H1 (cell line): ENCODE results near the gene CDADC1. TPM values are rescaled to one million over a fixed set of nuclear protein-coding genes. Genes with fewer than 3 reads are reported as not detected.

Experiments used
- CTCF ChIA-PET: fragments of 300-600 bp; sonication (Branson Sonifier 250); formaldehyde crosslinking; loops from one replicate; lab custom pipeline; 2021; ENCODE audit not compliant: partially characterized antibody; lab: Charles Lee
- POLR2A ChIA-PET: fragments of 300-600 bp; sonication (Branson Sonifier 250); formaldehyde crosslinking; loops from one replicate; lab custom pipeline; 2021; ENCODE audit warnings: inconsistent platforms; ENCODE audit not compliant: partially characterized antibody; lab: Charles Lee
- DNase-seq, 2 experiments: peaks; one replicate each; pipeline versions ENCODE4 v3.0.0 to v3.0.0-alpha.2; 2010 to 2022; ENCODE audit warnings: low spot score in 2 of 2, low read depth in 1 of 2, mixed read lengths in 1 of 2
- FAIRE-seq: peaks from 2 replicates; lab custom pipeline; 2011; peaks lifted over from hg19 to GRCh38; lab: Jason Lieb, UNC
- H2AFZ ChIP-seq: 2 replicates; pipeline ENCODE4 v1.8.1; 2012; ENCODE audit warnings: low read length, inconsistent platforms
- H2AK5ac ChIP-seq: 2 replicates; pipeline ENCODE4 v1.6.1; 2013; ENCODE audit warnings: low read depth, low read length
- H2BK120ac ChIP-seq: replicated peaks from 2 replicates; pipeline ENCODE3; 2013; ENCODE audit warnings: low read depth, low read length, inconsistent platforms
- H2BK12ac ChIP-seq: 2 replicates; pipeline ENCODE4 v1.6.1; 2013; ENCODE audit warnings: low read depth, low read length
- H2BK15ac ChIP-seq: 2 replicates; pipeline ENCODE4 v1.6.1; 2013; ENCODE audit warnings: low read length
- H2BK20ac ChIP-seq: 2 replicates; pipeline ENCODE4 v1.6.1; 2013; ENCODE audit warnings: low read length
- H2BK5ac ChIP-seq: 2 replicates; pipeline ENCODE4 v1.6.1; 2013; ENCODE audit warnings: low read depth, low read length
- H3K14ac ChIP-seq: 2 replicates; pipeline ENCODE4 v1.6.1; 2013; ENCODE audit warnings: inconsistent platforms; ENCODE audit not compliant: insufficient read length
- H3K18ac ChIP-seq: 2 replicates; pipeline ENCODE4 v1.6.1; 2013; ENCODE audit warnings: low read length; ENCODE audit errors: extremely low read depth
- H3K23ac ChIP-seq: 2 replicates; pipeline ENCODE4 v1.6.1; 2013; ENCODE audit warnings: inconsistent platforms; ENCODE audit not compliant: insufficient read length
- H3K23me2 ChIP-seq: 2 replicates; pipeline ENCODE4 v1.6.1; 2013; ENCODE audit warnings: low read depth, low read length
- H3K27ac ChIP-seq: 2 replicates; pipeline ENCODE4 v1.6.1; 2011; ENCODE audit warnings: low read depth, low read length, inconsistent platforms
- H3K27me3 ChIP-seq, 4 experiments: replicated peaks in 1 of 4; 1 replicate in 1 of 4; 2 replicates in 3 of 4; pipeline versions ENCODE4 v1.6.1 to v1.8.1; 2011 to 2013; ENCODE audit warnings: low read length in 3 of 4, mild to moderate bottlenecking in 3 of 4, inconsistent platforms in 2 of 4, mixed read lengths in 2 of 4, moderate library complexity in 1 of 4; ENCODE audit not compliant: control insufficient read depth in 3 of 4, insufficient read depth in 3 of 4; ENCODE audit errors: extremely low read depth in 1 of 4
- H3K36me3 ChIP-seq, 4 experiments: 2 replicates each; pipeline versions ENCODE4 v1.6.1 to v1.8.1; 2011 to 2013; ENCODE audit warnings: mild to moderate bottlenecking in 4 of 4, low read length in 3 of 4, moderate library complexity in 2 of 4, control low read depth in 1 of 4, inconsistent platforms in 1 of 4; ENCODE audit not compliant: insufficient read depth in 4 of 4, control insufficient read depth in 2 of 4
- H3K4ac ChIP-seq: replicated peaks from 2 replicates; pipeline ENCODE3; 2013; ENCODE audit warnings: low read length, low read depth, mixed read lengths, inconsistent platforms; ENCODE audit not compliant: insufficient read length
- H3K4me1 ChIP-seq, 4 experiments: replicated peaks in 1 of 4; 1 replicate in 1 of 4; 2 replicates in 3 of 4; pipeline versions ENCODE4 v1.6.1 to v1.8.1; 2011 to 2013; ENCODE audit warnings: low read length in 3 of 4, inconsistent platforms in 2 of 4, mixed read lengths in 1 of 4; ENCODE audit not compliant: insufficient read depth in 4 of 4, control insufficient read depth in 3 of 4
- H3K4me2 ChIP-seq, 2 experiments: 2 replicates each; pipeline versions ENCODE4 v1.6.1 to v1.8.1; 2011 to 2013; ENCODE audit warnings: low read depth in 2 of 2, low read length in 2 of 2, control low read depth in 1 of 2, inconsistent platforms in 1 of 2, mild to moderate bottlenecking in 1 of 2; ENCODE audit not compliant: insufficient read depth in 1 of 2
- H3K4me3 ChIP-seq, 4 experiments: fragments of 200-600, 300-600 bp in 1 of 4; sonication (generic), shearing (Covaris generic), sonication (Bioruptor Twin) in 1 of 4; 2 replicates each; pipeline versions ENCODE4 v1.5.1 to v1.8.1; 2011 to 2016; ENCODE audit warnings: low read length in 4 of 4, low read depth in 3 of 4, control low read depth in 2 of 4, inconsistent platforms in 2 of 4, mild to moderate bottlenecking in 2 of 4, mixed read lengths in 1 of 4, moderate library complexity in 1 of 4; ENCODE audit not compliant: insufficient read depth in 2 of 4; ENCODE audit errors: extremely low read depth in 1 of 4
- H3K56ac ChIP-seq: replicated peaks from 2 replicates; pipeline ENCODE3; 2013; ENCODE audit warnings: low read depth, mild to moderate bottlenecking, mixed read lengths, low read length, inconsistent platforms; ENCODE audit not compliant: insufficient read length
- H3K79me1 ChIP-seq: 2 replicates; pipeline ENCODE4 v1.6.1; 2013; ENCODE audit warnings: low read depth, low read length, control low read depth
- H3K79me2 ChIP-seq, 2 experiments: 2 replicates each; pipeline versions ENCODE4 v1.6.1 to v1.8.1; 2012 to 2013; ENCODE audit warnings: low read length in 2 of 2, mild to moderate bottlenecking in 2 of 2, inconsistent platforms in 1 of 2; ENCODE audit not compliant: insufficient read depth in 2 of 2, control insufficient read depth in 1 of 2
- H3K9ac ChIP-seq, 4 experiments: replicated peaks in 1 of 4; 1 replicate in 1 of 4; 2 replicates in 3 of 4; pipeline versions ENCODE4 v1.6.1 to v1.8.1; 2011 to 2013; ENCODE audit warnings: low read depth in 3 of 4, low read length in 3 of 4, control low read depth in 2 of 4, mild to moderate bottlenecking in 2 of 4, moderate library complexity in 2 of 4, inconsistent platforms in 1 of 4; ENCODE audit errors: extremely low read depth in 1 of 4
- H3K9me3 ChIP-seq, 2 experiments: 2 replicates each; pipeline versions ENCODE4 v1.6.1 to v1.8.1; 2012 to 2013; ENCODE audit warnings: mild to moderate bottlenecking in 2 of 2, moderate library complexity in 2 of 2, control low read depth in 1 of 2, inconsistent platforms in 1 of 2, low read depth in 1 of 2, low read length in 1 of 2, mixed read lengths in 1 of 2; ENCODE audit not compliant: insufficient read depth in 2 of 2
- H4K20me1 ChIP-seq, 2 experiments: replicated peaks in 1 of 2; 2 replicates each; pipeline versions ENCODE3 to v1.8.1; 2011 to 2013; ENCODE audit warnings: inconsistent platforms in 2 of 2, low read length in 2 of 2, mild to moderate bottlenecking in 1 of 2; ENCODE audit not compliant: insufficient read depth in 2 of 2, control insufficient read depth in 1 of 2
- H4K5ac ChIP-seq: 2 replicates; pipeline ENCODE4 v1.6.1; 2013; ENCODE audit warnings: low read length, low read depth, mixed read lengths, inconsistent platforms; ENCODE audit not compliant: insufficient read length
- H4K8ac ChIP-seq: 2 replicates; pipeline ENCODE4 v1.8.0; 2013; ENCODE audit warnings: mild to moderate bottlenecking, moderate library complexity, low read length, inconsistent platforms; ENCODE audit not compliant: insufficient read depth; ENCODE audit errors: extremely low read depth
- H4K91ac ChIP-seq: replicated peaks from 2 replicates; pipeline ENCODE3; 2013; ENCODE audit warnings: low read length, mixed read lengths, inconsistent platforms; ENCODE audit not compliant: insufficient read length
- CEBPB ChIP-seq: IDR thresholded peaks from 2 replicates; pipeline ENCODE4 v1.6.1; 2012; ENCODE audit warnings: low read depth, low read length
- CHD2 ChIP-seq: IDR thresholded peaks from 2 replicates; pipeline ENCODE4 v1.6.1; 2012; ENCODE audit warnings: low read length, improper control_type of control experiment
- CREB1 ChIP-seq: IDR thresholded peaks from 2 replicates; pipeline ENCODE4 v1.6.1; 2012; ENCODE audit warnings: inconsistent platforms
- PHF8 ChIP-seq: fragments of 200-600 bp; sonication (generic); conservative IDR thresholded peaks from 2 replicates; pipeline ENCODE4 v1.7.1; 2012; ENCODE audit warnings: low read depth, mild to moderate bottlenecking, inconsistent platforms, low read length, moderate library complexity
- SP2 ChIP-seq: IDR thresholded peaks from 2 replicates; pipeline ENCODE4 v1.6.1; 2012; ENCODE audit warnings: mild to moderate bottlenecking, low read length, inconsistent platforms
- TAF7 ChIP-seq: optimal IDR thresholded peaks from 2 replicates; pipeline ENCODE3; 2011; ENCODE audit warnings: low read depth, mild to moderate bottlenecking, inconsistent platforms, low read length, moderate library complexity, borderline replicate concordance
- WGBS, 2 experiments: shearing (Covaris generic) in 1 of 2; methylation state at CpG; one replicate each; pipeline versions ENCODE4 v1.1.6 to v1.1.7; 2013 to 2015; ENCODE audit warnings: low lambda C conversion rate in 2 of 2, mixed read lengths in 2 of 2, inconsistent platforms in 1 of 2, low coverage in 1 of 2, missing lambda C conversion rate in 1 of 2; ENCODE audit not compliant: insufficient replicate concordance in 2 of 2, insufficient coverage in 1 of 2, insufficient read length in 1 of 2; ENCODE audit errors: extremely low coverage in 1 of 2, missing lambda C conversion rate in 1 of 2; 5-methylcytosine and 5-hydroxymethylcytosine counted together
- polyA plus RNA-seq, 7 experiments: library from polyadenylated mRNA; depleted of rRNA in 3 of 7; stranded (reverse) in 5 of 7; unstranded in 2 of 7; fragments of >200 nt in 5 of 7; fragments of 200-250 nt in 2 of 7; gene quantifications; 1 replicate in 5 of 7; 2 replicates in 1 of 7; 4 replicates in 1 of 7; pipeline versions ENCODE4 v1.2.1 to v1.2.3, GENCODE V29; 2011 to 2013; ENCODE audit warnings: missing spikeins in 2 of 7, mixed read lengths in 2 of 7
- total RNA-seq: library from RNA; stranded (reverse); fragmentation: NEBNext Ultra II Directional; extraction: Animal tissue kit (Norgen Biotek cat#: 25700); gene quantifications from 2 replicates; pipeline ENCODE4 v1.2.1, GENCODE V29; 2021

CDADC1 gene
- total and polyA plus RNA-seq, 2 of the 8 experiments (the other 6 are each of a cell fraction or from before 2014, with no cell fraction given): 0.98 to 2.7 TPM

GRCh38 chr13:49225223-49226042 lies 22.3 kb upstream of the CDADC1 start:
- 70% methylated on average over 4 of the region's 5 CpGs; no CpG with 5 or more reads in 1 of the 2 experiments for WGBS, 2 experiments
- H3K27me3 ChIP-seq: peaks cover 22 to 35% (median 32%) of the 10 kb centered on the region in 4 experiments
- CTCF ChIA-PET: interaction anchor here (0.7 to 2.6 kb wide), 5 partner anchors 9 to 430 kb away, joined by 3 to 12 read pairs (median 6); no protein-coding TSS in a partner anchor

More at GRCh38 chr13:49225223-49226042, 22.3 kb upstream of the CDADC1 start:
- no peak overlapping the region for H3K56ac ChIP-seq
- H3K27ac ChIP-seq: no peak overlapping the region
- TF ChIP-seq CREB1 (no peak), CHD2 (no peak), TAF7 (no peak), PHF8 (no peak), SP2 (no peak), CEBPB (peak; percentile 44; the same call in 1 of the 2 replicates)
- TF ChIP-seq, all 59 proteins: peak for 1
- no peak overlapping the region for H4K91ac ChIP-seq
- no peak for DNase-seq
- POLR2A ChIA-PET: no interaction called here
- no peak overlapping the region for H3K18ac ChIP-seq
- no peaks in the 10 kb centered on the region for H3K79me1 ChIP-seq
- peaks cover 0 to 3% (median under 1%) of the 10 kb centered on the region in 4 experiments; a peak in 4 of 7 replicates for H3K4me1 ChIP-seq
- H3K9me3 ChIP-seq: no peaks in the 10 kb centered on the region
- H2BK12ac ChIP-seq: no peak overlapping the region
- H2AFZ ChIP-seq: no peak overlapping the region
- peaks cover 5% of the 10 kb centered on the region; the same call in 1 of the 2 replicates for H3K23me2 ChIP-seq
- H3K4me3 ChIP-seq: no peak overlapping the region
- H4K8ac ChIP-seq: no peak overlapping the region
- H2AK5ac ChIP-seq: no peak overlapping the region
- no peak overlapping the region for H3K9ac ChIP-seq
- no peak overlapping the region for H3K4ac ChIP-seq
- H3K14ac ChIP-seq: no peak overlapping the region
- peaks cover 0 to 4% (median 0%) of the 10 kb centered on the region in 4 experiments; a peak in 1 of 8 replicates for H3K36me3 ChIP-seq
- H2BK15ac ChIP-seq: no peak overlapping the region
- no peak overlapping the region for H2BK120ac ChIP-seq
- H2BK20ac ChIP-seq: no peak overlapping the region
- H2BK5ac ChIP-seq: no peak overlapping the region
- no peak overlapping the region for H3K23ac ChIP-seq
- H4K5ac ChIP-seq: no peak overlapping the region
- FAIRE-seq: no peak
- peaks cover 0 to 2% of the 10 kb centered on the region in 2 experiments for H4K20me1 ChIP-seq
- H3K4me2 ChIP-seq: no peak overlapping the region
- no peaks in the 10 kb centered on the region for H3K79me2 ChIP-seq
